Sigmoid colon (tissue), 7 donors: Measurements from ENCODE around the gene ATP6V0B. TPM values are rescaled to one million over a fixed set of nuclear protein-coding genes. Genes with fewer than 3 reads are reported as not detected.

Experiments
- DNase-seq: peaks from one replicate; pipeline ENCODE4 v3.0.0-alpha.2; 2019
- H3K27ac ChIP-seq, 4 donors: fragments of 200-600 bp; sonication (generic); one replicate each; pipeline ENCODE4 v1.5.1; 2016 to 2019; ENCODE audit warnings: mild to moderate bottlenecking in 1 of 4
- H3K27me3 ChIP-seq, 3 donors: fragments of 200-600 bp; sonication (generic); one replicate each; pipeline ENCODE4 v1.5.1; 2019; ENCODE audit warnings: mild to moderate bottlenecking in 1 of 3
- H3K36me3 ChIP-seq, 4 donors: fragments of 200-600 bp; sonication (generic); one replicate each; pipeline ENCODE4 v1.5.1; 2016 to 2019
- H3K4me1 ChIP-seq, 4 donors: fragments of 200-600 bp; sonication (generic); one replicate each; pipeline ENCODE4 v1.5.1; 2017 to 2019
- H3K4me3 ChIP-seq, 4 donors: fragments of 200-600 bp; sonication (generic); one replicate each; pipeline ENCODE4 v1.5.1; 2017 to 2019; ENCODE audit warnings: mild to moderate bottlenecking in 2 of 4, moderate library complexity in 1 of 4
- H3K9me3 ChIP-seq, 4 donors: fragments of 200-600 bp in 3 of 4; sonication (generic) in 3 of 4; one replicate each; pipeline versions ENCODE4 v1.5.1 to v1.6.1; 2013 to 2019
- CTCF ChIP-seq, 4 experiments: fragments of 450-650 bp in 3 of 4; fragments of 200-600 bp in 1 of 4; IDR thresholded peaks; one replicate each; pipeline ENCODE4 v1.5.1; 2016 to 2019; ENCODE audit warnings: antibody characterized with exemption in 4 of 4, mild to moderate bottlenecking in 3 of 4, moderate library complexity in 2 of 4
- EP300 ChIP-seq, 4 donors: sonication (generic); formaldehyde crosslinking; IDR thresholded peaks; one replicate each; pipeline ENCODE4 v1.6.1; 2017; ENCODE audit warnings: antibody characterized with exemption in 4 of 4
- POLR2A ChIP-seq, 2 donors: fragments of 450-650 bp; IDR thresholded peaks; one replicate each; pipeline ENCODE4 v1.6.1; 2016; ENCODE audit warnings: antibody characterized with exemption in 2 of 2, mild to moderate bottlenecking in 2 of 2, moderate library complexity in 2 of 2
- POLR2AphosphoS5 ChIP-seq, 4 donors: sonication (generic); formaldehyde crosslinking; IDR thresholded peaks; one replicate each; pipeline ENCODE4 v1.6.1; 2017; ENCODE audit warnings: antibody characterized with exemption in 4 of 4
- WGBS, 2 donors: extraction: QIAGEN DNeasy Blood & Tissue Kit; methylation state at CpG; one replicate each; pipeline ENCODE4 v1.1.7; 2013; 5-methylcytosine and 5-hydroxymethylcytosine counted together
- intact Hi-C: fragments of 100-400 bp; cut with DNase I; formaldehyde crosslinking; loops from one replicate; pipeline ENCODE4 v1.15.1; 2023
- polyA plus RNA-seq, 3 donors: library from polyadenylated mRNA; stranded (reverse); fragments of 200-250 nt; gene quantifications; one replicate each; pipeline ENCODE4 v1.2.3, GENCODE V29; 2013
- total RNA-seq, 4 donors: library from RNA; depleted of rRNA; stranded (reverse); fragments of >200 nt; gene quantifications; one replicate each; pipeline ENCODE4 v1.1.0, GENCODE V29; 2016
- donor health status: healthy with polysubstance abuse.
- donor health status: Bipolar disorder and iron deficiency.
- donor health status: healthy.

Gene ATP6V0B
- total and polyA plus RNA-seq, 7 donors, result 67.9 to 286 (median 129) TPM

DNA sequence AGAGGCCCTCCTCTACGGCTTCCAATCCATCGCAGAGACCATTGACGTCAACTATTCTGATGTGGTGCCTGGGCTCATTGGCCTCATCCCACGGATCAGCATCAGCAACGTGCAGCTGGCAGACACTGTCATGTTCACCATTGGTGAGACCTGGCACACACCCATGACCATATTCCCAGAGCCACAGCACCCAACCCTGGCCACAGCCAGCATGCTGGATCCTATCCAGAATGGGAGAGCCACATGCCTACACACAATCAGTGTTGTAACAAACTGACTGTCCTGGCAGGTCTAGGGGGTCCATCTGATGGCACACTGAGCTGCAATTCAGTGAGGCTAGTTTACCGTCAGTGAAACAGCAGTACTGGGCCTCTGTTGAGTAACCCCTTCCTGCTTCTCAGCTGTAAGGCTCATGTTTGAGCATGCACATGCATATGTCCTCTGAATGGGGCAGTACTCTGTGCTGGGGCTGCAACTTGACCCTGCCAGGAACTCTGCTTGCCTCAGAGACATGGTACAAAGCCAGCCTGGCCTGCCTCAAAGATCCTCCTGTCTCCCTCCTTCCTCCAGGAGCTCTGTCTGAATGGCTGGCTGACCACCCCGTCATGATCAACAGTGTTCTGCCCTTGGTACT lies 17.2 kb upstream of the ATP6V0B start:
- Histone ChIP-seq H3K27me3 (no peaks in the 10 kb centered on the region), H3K4me1 (no peaks in the 10 kb centered on the region), H3K36me3 (peaks cover 0 to 72% (median 42%) of the 10 kb centered on the region in 4 donors), H3K4me3 (no peak overlapping the region), H3K9me3 (no peaks in the 10 kb centered on the region), H3K27ac (no peak overlapping the region)
- WGBS, 2 donors, result 88 to 93% methylated on average over 7 of the region's 7 CpGs
- TF ChIP-seq POLR2AphosphoS5 (IDR thresholded peaks at IDR 0.05), result no peak
- no peak for TF ChIP-seq CTCF (IDR thresholded peaks at IDR 0.05)
- no peak for TF ChIP-seq EP300 (IDR thresholded peaks at IDR 0.05)
- no peak for TF ChIP-seq POLR2A (IDR thresholded peaks at IDR 0.05)
- intact Hi-C loops, result no loop called here
- no peak for DNase-seq

GRCh38 chr1:43958351-43959255 lies 16.2 kb upstream of the ATP6V0B start:
- 91 to 93% methylated on average over 9 of the region's 9 CpGs for WGBS, 2 donors
- Histone ChIP-seq H3K27ac (no peak overlapping the region), H3K9me3 (no peaks in the 10 kb centered on the region), H3K36me3 (peaks cover 0 to 83% (median 47%) of the 10 kb centered on the region in 4 donors), H3K4me1 (no peaks in the 10 kb centered on the region), H3K4me3 (no peak overlapping the region), H3K27me3 (no peaks in the 10 kb centered on the region)
- TF ChIP-seq POLR2AphosphoS5 (IDR thresholded peaks at IDR 0.05), result no peak
- TF ChIP-seq POLR2A (IDR thresholded peaks at IDR 0.05), result no peak
- TF ChIP-seq EP300 (IDR thresholded peaks at IDR 0.05), result no peak
- no peak for TF ChIP-seq CTCF (IDR thresholded peaks at IDR 0.05)
- no peak for DNase-seq
- intact Hi-C loops, result no loop called here

- WGBS, 2 donors, result 96% methylated on average over 8 of the region's 8 CpGs
- H3K27me3 ChIP-seq, result no peaks in the 10 kb centered on the region
- H3K4me3 ChIP-seq, result no peak overlapping the region
- no peaks in the 10 kb centered on the region for H3K9me3 ChIP-seq
- no peak for TF ChIP-seq EP300 (IDR thresholded peaks at IDR 0.05)
- no peak for TF ChIP-seq CTCF (IDR thresholded peaks at IDR 0.05)
- TF ChIP-seq POLR2A (IDR thresholded peaks at IDR 0.05), result no peak
- no peak for TF ChIP-seq POLR2AphosphoS5 (IDR thresholded peaks at IDR 0.05)
- intact Hi-C loops, result no loop called here
- no peak overlapping the region for H3K27ac ChIP-seq
- no peak for DNase-seq
- H3K4me1 ChIP-seq, result no peaks in the 10 kb centered on the region
- peaks cover 0 to 97% (median 49%) of the 10 kb centered on the region in 4 donors for H3K36me3 ChIP-seq
Observed at GRCh38 chr1:43960798-43961197, 14.0 kb upstream of the ATP6V0B start.

GRCh38 chr1:43961692-43962091 lies 13.1 kb upstream of the ATP6V0B start:
- Histone ChIP-seq H3K27me3 (no peaks in the 10 kb centered on the region), H3K27ac (no peak overlapping the region), H3K9me3 (no peaks in the 10 kb centered on the region), H3K4me1 (no peaks in the 10 kb centered on the region), H3K36me3 (peaks cover 0 to 97% (median 43%) of the 10 kb centered on the region in 4 donors), H3K4me3 (no peak overlapping the region)
- intact Hi-C loops, result no loop called here
- no peak for DNase-seq
- 89% methylated on average over 3 of the region's 3 CpGs for WGBS, 2 donors
- no peak for TF ChIP-seq POLR2A (IDR thresholded peaks at IDR 0.05)
- TF ChIP-seq POLR2AphosphoS5 (IDR thresholded peaks at IDR 0.05), result no peak
- no peak for TF ChIP-seq CTCF (IDR thresholded peaks at IDR 0.05)
- TF ChIP-seq EP300 (IDR thresholded peaks at IDR 0.05), result no peak
